Esophagus muscularis mucosa (tissue), 4 donors: ENCODE measurements around the gene PRRC2C.

ENCODE experiments used
- EP300 ChIP-seq: sonication (generic); formaldehyde crosslinking; IDR thresholded peaks from one replicate; pipeline ENCODE4 v1.6.1; 2017; ENCODE audit warnings: antibody characterized with exemption
- POLR2A ChIP-seq: fragments of 450-650 bp; IDR thresholded peaks from one replicate; pipeline ENCODE4 v1.6.1; 2017; ENCODE audit warnings: antibody characterized with exemption, moderate library complexity, mild to moderate bottlenecking, low read depth
- POLR2AphosphoS5 ChIP-seq, 2 donors: sonication (generic); formaldehyde crosslinking; IDR thresholded peaks; one replicate each; pipeline ENCODE4 v1.6.1; 2017; ENCODE audit warnings: antibody characterized with exemption in 2 of 2
- TF ChIP-seq, protein P1 (sequence below), 3 experiments: fragments of 200-600 bp in 2 of 3; fragments of 450-650 bp in 1 of 3; sonication (generic) in 2 of 3; IDR thresholded peaks; one replicate each; pipeline ENCODE4 v1.5.1; 2017 to 2019; ENCODE audit warnings: antibody characterized with exemption in 3 of 3, mild to moderate bottlenecking in 2 of 3, moderate library complexity in 1 of 3

DNA sequence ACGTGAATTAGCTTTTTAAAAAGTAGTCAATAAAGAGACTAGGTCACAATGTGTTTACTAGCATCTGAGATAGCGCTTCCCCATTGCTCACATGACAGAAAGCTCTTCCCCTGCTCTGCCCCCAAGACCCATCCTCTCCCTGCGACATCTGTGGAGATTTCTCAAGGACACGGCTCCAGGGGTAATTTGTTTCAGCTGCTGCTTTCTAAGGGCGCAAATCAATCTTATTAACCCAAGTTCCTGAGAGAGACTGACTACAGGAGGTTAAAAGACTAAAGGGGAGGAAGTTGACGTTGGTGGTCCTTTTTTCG is 136.8 kb downstream of the PRRC2C start, which contains the start of gene MYOCOS:
- TF ChIP-seq, protein P1, sequence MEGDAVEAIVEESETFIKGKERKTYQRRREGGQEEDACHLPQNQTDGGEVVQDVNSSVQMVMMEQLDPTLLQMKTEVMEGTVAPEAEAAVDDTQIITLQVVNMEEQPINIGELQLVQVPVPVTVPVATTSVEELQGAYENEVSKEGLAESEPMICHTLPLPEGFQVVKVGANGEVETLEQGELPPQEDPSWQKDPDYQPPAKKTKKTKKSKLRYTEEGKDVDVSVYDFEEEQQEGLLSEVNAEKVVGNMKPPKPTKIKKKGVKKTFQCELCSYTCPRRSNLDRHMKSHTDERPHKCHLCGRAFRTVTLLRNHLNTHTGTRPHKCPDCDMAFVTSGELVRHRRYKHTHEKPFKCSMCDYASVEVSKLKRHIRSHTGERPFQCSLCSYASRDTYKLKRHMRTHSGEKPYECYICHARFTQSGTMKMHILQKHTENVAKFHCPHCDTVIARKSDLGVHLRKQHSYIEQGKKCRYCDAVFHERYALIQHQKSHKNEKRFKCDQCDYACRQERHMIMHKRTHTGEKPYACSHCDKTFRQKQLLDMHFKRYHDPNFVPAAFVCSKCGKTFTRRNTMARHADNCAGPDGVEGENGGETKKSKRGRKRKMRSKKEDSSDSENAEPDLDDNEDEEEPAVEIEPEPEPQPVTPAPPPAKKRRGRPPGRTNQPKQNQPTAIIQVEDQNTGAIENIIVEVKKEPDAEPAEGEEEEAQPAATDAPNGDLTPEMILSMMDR (IDR thresholded peaks at IDR 0.05), result no peak
- TF ChIP-seq POLR2AphosphoS5 (IDR thresholded peaks at IDR 0.05), result no peak
- no peak for TF ChIP-seq POLR2A
- no peak for TF ChIP-seq EP300
